DND-41 (cell line): Measurements from ENCODE around the gene TRIM46.

ENCODE experiments used
- CTCF ChIP-seq: IDR thresholded peaks from 2 replicates; pipeline ENCODE4 v1.5.1; 2012; ENCODE audit warnings: borderline replicate concordance, low read length, moderate library complexity, mild to moderate bottlenecking; ENCODE audit not compliant: poor library complexity, severe bottlenecking; ENCODE audit errors: extremely low read depth
- EZH2 ChIP-seq: IDR thresholded peaks from 3 replicates; pipeline ENCODE4 v1.6.1; 2012; ENCODE audit warnings: borderline replicate concordance, low read depth, mild to moderate bottlenecking, moderate library complexity, low read length, inconsistent platforms; ENCODE audit not compliant: severe bottlenecking

- TF ChIP-seq CTCF (no peak), EZH2 (peak; percentile 100)
Observed at GRCh38 chr1:155127105-155127966, 46.3 kb upstream of the TRIM46 start, which contains the start of gene EFNA1.
